ENCODE results near the gene HACL1.
A peak's percentile ranks its signal among the peaks of the same experiment; 100 is the strongest.

Gene HACL1

DNA sequence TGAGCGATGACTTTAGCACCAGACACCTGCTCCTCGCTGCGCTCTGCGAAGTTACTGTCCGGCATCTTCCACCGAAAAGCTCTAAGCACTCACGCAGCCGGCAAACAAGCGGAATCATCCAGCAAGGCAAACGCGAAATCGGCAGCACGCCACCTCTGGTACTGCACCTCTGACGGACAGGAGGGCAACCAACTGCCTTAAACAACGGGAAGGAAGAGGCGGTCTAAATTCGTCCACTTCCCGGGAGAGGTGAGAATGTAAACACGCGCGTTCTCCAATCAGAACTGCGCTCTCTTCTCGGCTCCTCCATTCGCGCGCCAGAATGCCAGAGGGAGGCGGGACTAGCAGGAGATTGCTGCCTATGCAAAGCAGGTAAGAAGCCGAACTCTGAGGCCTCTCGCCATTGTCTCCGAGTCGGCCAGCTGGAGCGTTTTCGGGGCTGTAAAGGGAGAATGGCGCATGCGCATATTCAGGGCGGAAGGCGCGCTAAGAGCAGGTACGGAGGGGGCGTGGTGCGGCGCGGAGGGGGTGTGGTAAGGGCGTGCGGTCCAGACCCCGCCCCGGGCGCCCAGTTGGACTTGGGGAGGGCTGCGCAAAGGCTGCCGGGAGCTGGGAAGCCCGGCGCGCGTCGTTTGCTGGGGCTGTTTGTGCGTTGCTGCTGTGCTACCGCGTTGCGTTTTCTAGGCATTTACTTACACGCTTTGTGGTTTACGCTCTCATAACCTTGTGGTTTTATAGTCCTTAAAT is at the start of gene HACL1, which contains the start of gene BTD:
TSS of gene HACL1 (minus strand) at position 171 of the 747 bp plus-strand sequence. CDS start at position 65, 106 bp downstream.
TSS of gene BTD (plus strand) at position 347 of the 747 bp plus-strand sequence. CDS start 33,695 bp downstream, outside the sequence.
- DNase-seq, result no peak

- DNase-seq, result no peak
Observed at GRCh38 chr3:15649858-15650257, 48.5 kb upstream of the HACL1 start.

DNA sequence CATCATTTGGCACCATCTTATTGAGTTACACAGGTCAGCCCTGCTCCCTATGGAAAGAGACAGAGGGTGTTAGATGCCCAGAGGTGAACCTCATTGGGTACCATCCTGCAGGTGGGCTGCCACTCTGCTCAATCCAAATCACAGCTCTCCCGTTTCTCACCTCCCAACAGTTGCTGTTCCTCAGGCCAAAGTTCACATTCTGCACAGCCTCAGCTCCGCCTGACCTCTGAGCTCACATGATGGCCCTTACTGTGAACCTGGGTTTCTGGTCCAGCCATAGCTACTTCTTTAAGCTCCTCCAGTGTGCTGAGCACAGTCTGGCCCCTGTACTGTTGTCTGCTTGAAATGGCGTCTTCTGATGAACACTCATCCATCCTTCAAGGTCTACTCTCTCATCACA is 48.0 kb upstream of the HACL1 start:
- no peak for DNase-seq

DNA sequence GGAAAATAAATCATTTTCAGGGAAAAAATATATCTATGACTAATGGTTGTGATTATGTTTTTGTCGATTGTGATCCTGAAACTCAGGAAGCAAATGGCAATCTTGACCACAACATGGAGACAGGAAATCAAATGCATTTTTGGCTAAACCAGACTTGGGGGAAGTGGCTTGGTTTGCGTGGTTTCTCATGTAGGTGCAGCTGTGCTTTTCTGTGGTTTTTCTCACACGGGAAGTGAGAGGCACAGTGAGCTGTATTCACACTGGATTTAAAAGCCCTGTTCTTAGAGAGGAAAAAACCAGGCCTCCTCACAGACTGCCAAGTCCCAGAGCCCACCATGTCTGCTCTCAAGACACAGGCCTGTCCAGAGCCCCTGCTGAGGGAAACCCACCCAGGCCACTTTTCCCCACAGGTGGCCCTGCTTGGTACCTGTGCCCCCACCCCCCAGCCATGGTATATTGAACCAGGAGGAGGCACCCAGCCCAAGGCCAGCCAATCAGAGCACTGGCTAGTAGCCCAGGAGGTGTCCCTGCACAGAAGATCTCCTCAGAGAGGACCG is 46.3 kb upstream of the HACL1 start:
- no peak for DNase-seq

DNA sequence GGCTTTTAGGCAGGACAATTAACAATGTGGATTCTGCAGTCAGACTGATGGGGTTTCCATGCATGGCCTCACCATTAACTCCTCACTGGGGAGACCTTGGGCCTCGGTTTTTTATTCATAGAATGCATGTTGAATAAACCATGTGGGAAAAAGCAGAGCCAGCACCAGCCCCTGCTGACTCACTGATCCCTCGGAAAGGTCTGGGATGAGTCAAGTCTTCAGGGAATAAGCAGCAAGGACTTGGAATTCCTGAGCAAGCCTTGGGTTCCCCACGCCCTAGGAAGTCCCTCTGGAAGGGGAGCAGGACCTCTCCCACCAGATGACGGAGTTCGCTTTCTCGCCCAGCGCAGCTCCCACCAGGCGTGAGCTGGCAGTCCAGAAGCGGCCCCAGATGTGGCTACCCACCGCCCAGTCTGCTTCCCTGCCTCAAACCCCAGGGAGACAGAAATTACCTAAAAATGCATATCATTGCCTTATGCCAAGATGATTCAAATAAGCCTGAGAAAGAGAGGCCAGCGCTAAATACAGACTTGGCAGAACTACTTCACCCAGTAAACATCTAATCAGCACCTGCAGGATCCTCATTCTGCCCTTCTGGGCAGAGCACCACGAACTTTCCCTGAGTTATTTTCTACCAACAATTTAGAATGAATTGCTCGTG is 45.6 kb upstream of the HACL1 start:
- DNase-seq, result peak in 2 of 51 donors; percentile 37 to 49

GRCh38 chr3:15645740-15646501 is 44.6 kb upstream of the HACL1 start:
- DNase-seq, result peak in 1 of 51 donors; percentile 47

GRCh38 chr3:15645246-15645645 is 43.9 kb upstream of the HACL1 start:
- no peak for DNase-seq

- no peak for DNase-seq
Observed at GRCh38 chr3:15638891-15639262, 37.5 kb upstream of the HACL1 start.

- no peak for DNase-seq
Observed at GRCh38 chr3:15638193-15638890, 37.0 kb upstream of the HACL1 start.

DNA sequence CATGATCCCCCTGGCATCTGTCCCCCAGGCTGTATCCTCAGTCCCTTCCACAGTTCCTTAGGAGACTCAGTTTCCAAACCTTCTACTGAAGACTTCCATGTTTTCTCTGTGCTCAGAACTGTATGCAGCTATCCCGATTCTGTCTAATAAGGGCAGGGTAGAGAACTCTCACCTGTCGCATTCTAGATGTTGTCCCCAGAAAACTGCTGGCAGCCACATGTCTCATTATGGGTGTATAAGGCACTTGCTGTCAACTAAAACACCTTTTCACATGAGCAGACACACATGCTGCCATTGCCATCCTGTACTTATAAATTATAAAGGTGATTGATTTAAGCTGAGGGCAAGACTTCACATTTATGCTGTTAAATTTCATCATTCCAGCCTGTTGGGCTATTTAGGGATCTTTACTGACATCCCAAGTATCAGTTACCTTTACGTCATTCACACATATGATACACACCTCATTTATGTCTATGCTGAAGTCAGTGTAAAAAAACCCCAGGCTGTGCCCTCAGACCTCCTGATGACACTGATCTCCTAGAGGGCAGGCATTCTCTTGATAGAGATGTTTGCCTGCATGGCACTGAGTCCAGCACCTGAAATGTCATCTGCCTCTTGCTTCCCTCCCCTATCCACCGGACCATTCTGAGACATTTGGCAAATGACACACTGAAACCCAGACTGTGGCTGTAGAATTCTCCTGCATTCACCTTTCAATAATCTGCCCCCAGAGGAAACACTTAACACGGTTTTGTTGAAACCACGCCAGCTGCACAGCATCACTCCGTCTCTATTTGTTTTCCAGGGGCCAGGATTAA is 36.0 kb upstream of the HACL1 start:
- DNase-seq, result no peak

DNA sequence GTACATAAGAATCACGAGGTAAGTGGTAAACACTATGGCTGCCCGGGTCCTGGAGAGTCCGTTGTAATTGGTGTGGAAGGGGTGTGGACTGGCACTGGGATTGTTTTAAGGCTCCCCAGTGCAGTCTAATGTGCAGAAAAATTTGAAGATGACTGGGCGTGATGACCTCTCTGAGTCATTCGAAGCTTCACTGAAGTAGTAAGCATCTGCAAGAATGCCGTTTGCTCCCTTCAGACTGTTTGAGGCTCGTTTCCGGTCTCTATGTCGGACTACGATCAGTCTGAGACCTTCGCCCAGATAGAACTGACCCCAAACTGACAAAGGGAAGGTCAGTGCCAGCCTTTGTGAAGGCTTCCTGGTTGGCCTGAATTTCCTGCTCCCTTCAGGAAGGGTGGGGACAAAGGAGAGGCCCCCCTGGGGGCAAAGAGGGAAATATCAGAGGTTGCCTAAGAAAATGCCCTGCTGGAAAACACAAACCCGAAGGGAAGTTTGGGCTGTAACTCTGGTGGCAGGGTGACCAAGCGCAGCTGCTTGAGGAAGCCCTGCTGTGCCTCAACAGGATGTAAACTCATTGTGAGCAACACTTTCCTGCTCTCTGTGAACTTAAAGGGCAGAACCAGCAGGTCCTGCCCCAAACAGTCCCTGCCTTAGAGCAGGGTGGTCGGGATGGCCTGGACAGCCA is 34.8 kb upstream of the HACL1 start:
- no peak for DNase-seq

GRCh38 chr3:15635121-15635661 is 33.8 kb upstream of the HACL1 start:
- peak in 13 of 51 donors; percentile 8 to 77 (median 27) for DNase-seq

DNA sequence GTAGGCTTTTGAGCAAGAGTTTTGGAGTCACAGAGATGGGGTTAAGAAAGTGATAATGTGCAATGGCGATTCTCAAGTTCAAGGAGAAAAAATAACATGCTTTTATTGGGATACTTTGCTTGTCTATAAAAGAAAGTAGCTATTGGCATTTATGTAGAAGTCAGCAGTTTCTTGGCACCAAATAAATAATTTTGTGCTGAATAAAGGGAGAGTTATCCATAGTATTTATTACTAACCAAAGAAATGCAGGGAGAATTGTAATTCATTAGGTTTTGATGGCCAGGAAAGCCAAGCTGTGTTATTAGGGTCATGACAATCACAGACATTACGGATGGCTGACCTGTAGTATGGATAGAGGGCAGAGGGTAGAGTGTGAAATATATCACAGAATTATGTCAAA is 33.3 kb upstream of the HACL1 start:
- no peak for DNase-seq

GRCh38 chr3:15633766-15634598 is 32.6 kb upstream of the HACL1 start:
- DNase-seq, result peak in 8 of 51 donors; percentile 21 to 66 (median 26)

DNA sequence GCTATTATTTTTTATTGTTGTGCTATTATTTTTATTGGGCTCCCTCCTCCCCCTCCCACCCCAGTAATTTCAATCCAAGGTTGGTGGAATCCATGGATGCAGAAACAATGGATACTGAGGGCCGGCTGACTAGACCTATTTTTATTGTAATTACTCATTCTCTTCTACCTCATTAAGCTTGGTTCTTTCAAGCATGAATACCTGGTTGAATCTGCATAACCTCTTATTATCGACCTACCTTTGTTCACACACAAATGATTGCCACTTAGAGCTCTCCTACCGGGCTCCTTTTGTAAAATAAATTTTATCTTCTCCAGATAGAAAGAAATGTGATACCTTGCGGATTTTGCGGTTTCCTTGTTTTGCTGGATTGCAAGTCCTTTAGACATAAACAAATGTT is 31.8 kb upstream of the HACL1 start:
- peak in 1 of 51 donors; percentile 30 for DNase-seq

GRCh38 chr3:15632212-15632580 is 30.8 kb upstream of the HACL1 start:
- DNase-seq, result no peak

GRCh38 chr3:15631426-15632211 is 30.2 kb upstream of the HACL1 start:
- no peak for DNase-seq
